SK-N-SH (cell line): ENCODE measurements around the gene FLRT3.

Source experiments
- CHD2 ChIP-seq: fragments of 150-350 bp; IDR thresholded peaks from 2 replicates; pipeline ENCODE4 v1.6.1; 2018; ENCODE audit warnings: low read length; ENCODE audit not compliant: partially characterized antibody
- ELF1 ChIP-seq: IDR thresholded peaks from 2 replicates; pipeline ENCODE4 v1.4.0; 2012
- MAX ChIP-seq: IDR thresholded peaks from 2 replicates; pipeline ENCODE4 v1.4.0; 2012; ENCODE audit warnings: low read depth
- NFIC ChIP-seq: IDR thresholded peaks from 2 replicates; pipeline ENCODE4 v1.4.0; 2012; ENCODE audit warnings: borderline replicate concordance
- POLR2AphosphoS5 ChIP-seq: IDR thresholded peaks from 2 replicates; pipeline ENCODE4 v1.6.1; 2012; ENCODE audit warnings: low read depth, low read length
- RCOR1 ChIP-seq: fragments of 150-350 bp; IDR thresholded peaks from 2 replicates; pipeline ENCODE4 v1.6.1; 2017; ENCODE audit warnings: antibody characterized with exemption, low read length
- SIN3A ChIP-seq: IDR thresholded peaks from 2 replicates; pipeline ENCODE4 v1.6.1; 2012; ENCODE audit warnings: low read depth, mild to moderate bottlenecking, low read length, moderate library complexity, borderline replicate concordance
- SMC3 ChIP-seq: IDR thresholded peaks from 2 replicates; pipeline ENCODE4 v1.6.1; 2012; ENCODE audit warnings: low read depth, low read length, improper control_type of control experiment
- TAF1 ChIP-seq: IDR thresholded peaks from 2 replicates; pipeline ENCODE4 v1.6.1; 2012; ENCODE audit warnings: low read depth, mild to moderate bottlenecking, low read length, moderate library complexity, borderline replicate concordance
- YY1 ChIP-seq: IDR thresholded peaks from 2 replicates; pipeline ENCODE4 v1.4.0; 2012; ENCODE audit warnings: low read depth, mild to moderate bottlenecking
- TF ChIP-seq, protein P1 (sequence below): fragments of 200-600 bp; sonication (generic); IDR thresholded peaks from 2 replicates; pipeline ENCODE4 v1.6.1; 2017; ENCODE audit warnings: antibody characterized with exemption, mild to moderate bottlenecking, moderate library complexity
- TF ChIP-seq, protein P2 (sequence below): IDR thresholded peaks from 2 replicates; pipeline ENCODE4 v1.4.0; 2012; ENCODE audit warnings: low read depth, borderline replicate concordance
- TF ChIP-seq, protein P3 (sequence below): IDR thresholded peaks from 2 replicates; pipeline ENCODE4 v1.6.1; 2012; ENCODE audit warnings: mild to moderate bottlenecking, low read depth, low read length, moderate library complexity
- TF ChIP-seq, protein P4 (sequence below): IDR thresholded peaks from 2 replicates; pipeline ENCODE4; 2012

DNA sequence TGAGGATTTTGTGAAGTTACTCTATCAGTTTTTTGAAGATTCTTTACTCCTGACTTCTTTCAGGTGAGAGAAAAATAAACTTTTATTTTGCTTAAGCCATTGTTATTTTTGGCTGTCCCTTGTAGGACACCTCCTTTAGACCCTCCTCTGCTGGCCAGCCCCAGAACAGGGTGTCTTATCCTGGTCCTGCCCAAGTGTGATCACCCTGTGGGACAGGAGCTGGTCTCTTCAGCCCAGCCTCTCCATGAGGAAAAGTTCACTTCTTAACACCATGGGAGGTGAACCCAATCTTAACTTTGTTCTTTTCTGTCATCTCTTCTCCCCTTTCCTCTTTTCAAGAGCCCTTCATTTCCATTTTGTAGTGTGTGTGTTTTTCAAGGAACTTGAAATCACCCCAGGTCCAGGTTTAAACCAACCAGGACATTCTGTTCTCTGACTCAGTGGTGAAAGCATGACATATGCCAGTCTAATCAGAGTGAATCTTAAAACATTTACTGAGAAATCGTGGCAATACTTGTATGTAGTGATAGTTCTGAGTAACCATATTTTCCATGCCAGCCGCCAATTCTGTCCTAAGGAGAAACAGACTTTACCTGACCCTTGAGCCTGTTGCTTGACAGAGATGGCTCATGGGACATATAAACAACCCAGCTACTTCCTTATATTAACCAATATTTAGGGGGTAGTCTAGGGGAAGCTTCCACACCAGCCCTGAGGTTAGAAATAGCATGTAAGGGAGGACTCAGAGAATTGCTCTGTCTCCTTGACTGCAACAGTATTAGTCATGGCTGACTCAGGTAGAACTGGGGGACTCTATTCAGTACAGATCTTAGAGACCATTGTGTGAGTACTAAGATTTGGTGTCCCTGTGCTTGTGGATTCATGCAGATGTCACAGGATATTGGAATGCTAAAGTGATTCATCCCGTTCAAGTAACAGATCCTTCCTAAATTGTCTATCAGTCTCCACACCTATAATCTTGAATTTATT lies 48.8 kb downstream of the FLRT3 start:
- TF ChIP-seq, protein P1, sequence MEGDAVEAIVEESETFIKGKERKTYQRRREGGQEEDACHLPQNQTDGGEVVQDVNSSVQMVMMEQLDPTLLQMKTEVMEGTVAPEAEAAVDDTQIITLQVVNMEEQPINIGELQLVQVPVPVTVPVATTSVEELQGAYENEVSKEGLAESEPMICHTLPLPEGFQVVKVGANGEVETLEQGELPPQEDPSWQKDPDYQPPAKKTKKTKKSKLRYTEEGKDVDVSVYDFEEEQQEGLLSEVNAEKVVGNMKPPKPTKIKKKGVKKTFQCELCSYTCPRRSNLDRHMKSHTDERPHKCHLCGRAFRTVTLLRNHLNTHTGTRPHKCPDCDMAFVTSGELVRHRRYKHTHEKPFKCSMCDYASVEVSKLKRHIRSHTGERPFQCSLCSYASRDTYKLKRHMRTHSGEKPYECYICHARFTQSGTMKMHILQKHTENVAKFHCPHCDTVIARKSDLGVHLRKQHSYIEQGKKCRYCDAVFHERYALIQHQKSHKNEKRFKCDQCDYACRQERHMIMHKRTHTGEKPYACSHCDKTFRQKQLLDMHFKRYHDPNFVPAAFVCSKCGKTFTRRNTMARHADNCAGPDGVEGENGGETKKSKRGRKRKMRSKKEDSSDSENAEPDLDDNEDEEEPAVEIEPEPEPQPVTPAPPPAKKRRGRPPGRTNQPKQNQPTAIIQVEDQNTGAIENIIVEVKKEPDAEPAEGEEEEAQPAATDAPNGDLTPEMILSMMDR, result no peak
- TF ChIP-seq SMC3 (no peak), POLR2AphosphoS5 (no peak), CHD2 (no peak), MAX (no peak), TAF1 (no peak), RCOR1 (no peak), ELF1 (no peak), SIN3A (no peak), NFIC (no peak), YY1 (no peak)
- TF ChIP-seq, protein P2, sequence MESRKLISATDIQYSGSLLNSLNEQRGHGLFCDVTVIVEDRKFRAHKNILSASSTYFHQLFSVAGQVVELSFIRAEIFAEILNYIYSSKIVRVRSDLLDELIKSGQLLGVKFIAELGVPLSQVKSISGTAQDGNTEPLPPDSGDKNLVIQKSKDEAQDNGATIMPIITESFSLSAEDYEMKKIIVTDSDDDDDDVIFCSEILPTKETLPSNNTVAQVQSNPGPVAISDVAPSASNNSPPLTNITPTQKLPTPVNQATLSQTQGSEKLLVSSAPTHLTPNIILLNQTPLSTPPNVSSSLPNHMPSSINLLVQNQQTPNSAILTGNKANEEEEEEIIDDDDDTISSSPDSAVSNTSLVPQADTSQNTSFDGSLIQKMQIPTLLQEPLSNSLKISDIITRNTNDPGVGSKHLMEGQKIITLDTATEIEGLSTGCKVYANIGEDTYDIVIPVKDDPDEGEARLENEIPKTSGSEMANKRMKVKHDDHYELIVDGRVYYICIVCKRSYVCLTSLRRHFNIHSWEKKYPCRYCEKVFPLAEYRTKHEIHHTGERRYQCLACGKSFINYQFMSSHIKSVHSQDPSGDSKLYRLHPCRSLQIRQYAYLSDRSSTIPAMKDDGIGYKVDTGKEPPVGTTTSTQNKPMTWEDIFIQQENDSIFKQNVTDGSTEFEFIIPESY, result no peak
- TF ChIP-seq, protein P3, sequence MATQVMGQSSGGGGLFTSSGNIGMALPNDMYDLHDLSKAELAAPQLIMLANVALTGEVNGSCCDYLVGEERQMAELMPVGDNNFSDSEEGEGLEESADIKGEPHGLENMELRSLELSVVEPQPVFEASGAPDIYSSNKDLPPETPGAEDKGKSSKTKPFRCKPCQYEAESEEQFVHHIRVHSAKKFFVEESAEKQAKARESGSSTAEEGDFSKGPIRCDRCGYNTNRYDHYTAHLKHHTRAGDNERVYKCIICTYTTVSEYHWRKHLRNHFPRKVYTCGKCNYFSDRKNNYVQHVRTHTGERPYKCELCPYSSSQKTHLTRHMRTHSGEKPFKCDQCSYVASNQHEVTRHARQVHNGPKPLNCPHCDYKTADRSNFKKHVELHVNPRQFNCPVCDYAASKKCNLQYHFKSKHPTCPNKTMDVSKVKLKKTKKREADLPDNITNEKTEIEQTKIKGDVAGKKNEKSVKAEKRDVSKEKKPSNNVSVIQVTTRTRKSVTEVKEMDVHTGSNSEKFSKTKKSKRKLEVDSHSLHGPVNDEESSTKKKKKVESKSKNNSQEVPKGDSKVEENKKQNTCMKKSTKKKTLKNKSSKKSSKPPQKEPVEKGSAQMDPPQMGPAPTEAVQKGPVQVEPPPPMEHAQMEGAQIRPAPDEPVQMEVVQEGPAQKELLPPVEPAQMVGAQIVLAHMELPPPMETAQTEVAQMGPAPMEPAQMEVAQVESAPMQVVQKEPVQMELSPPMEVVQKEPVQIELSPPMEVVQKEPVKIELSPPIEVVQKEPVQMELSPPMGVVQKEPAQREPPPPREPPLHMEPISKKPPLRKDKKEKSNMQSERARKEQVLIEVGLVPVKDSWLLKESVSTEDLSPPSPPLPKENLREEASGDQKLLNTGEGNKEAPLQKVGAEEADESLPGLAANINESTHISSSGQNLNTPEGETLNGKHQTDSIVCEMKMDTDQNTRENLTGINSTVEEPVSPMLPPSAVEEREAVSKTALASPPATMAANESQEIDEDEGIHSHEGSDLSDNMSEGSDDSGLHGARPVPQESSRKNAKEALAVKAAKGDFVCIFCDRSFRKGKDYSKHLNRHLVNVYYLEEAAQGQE, result no peak
- TF ChIP-seq, protein P4, sequence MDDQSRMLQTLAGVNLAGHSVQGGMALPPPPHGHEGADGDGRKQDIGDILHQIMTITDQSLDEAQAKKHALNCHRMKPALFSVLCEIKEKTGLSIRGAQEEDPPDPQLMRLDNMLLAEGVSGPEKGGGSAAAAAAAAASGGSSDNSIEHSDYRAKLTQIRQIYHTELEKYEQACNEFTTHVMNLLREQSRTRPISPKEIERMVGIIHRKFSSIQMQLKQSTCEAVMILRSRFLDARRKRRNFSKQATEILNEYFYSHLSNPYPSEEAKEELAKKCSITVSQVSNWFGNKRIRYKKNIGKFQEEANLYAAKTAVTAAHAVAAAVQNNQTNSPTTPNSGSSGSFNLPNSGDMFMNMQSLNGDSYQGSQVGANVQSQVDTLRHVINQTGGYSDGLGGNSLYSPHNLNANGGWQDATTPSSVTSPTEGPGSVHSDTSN, result no peak; the same call in 1 of the 2 replicates
